Adrenal gland (tissue), 5 donors: ENCODE measurements around the gene KCNRG.

ENCODE experiments used
- CTCF ChIP-seq, 6 experiments: fragments of 450-650 bp in 4 of 6; fragments of 200-600 bp in 2 of 6; sonication (generic) in 1 of 6; IDR thresholded peaks; 1 replicate in 5 of 6; 2 replicates in 1 of 6; pipeline versions ENCODE4 v1.5.1 to v1.8.0; 2016 to 2021; ENCODE audit warnings: antibody characterized with exemption in 6 of 6, mild to moderate bottlenecking in 2 of 6, moderate library complexity in 1 of 6
- POLR2A ChIP-seq, 2 donors: fragments of 450-650 bp; IDR thresholded peaks; one replicate each; pipeline ENCODE4 v1.6.1; 2017; ENCODE audit warnings: antibody characterized with exemption in 2 of 2, mild to moderate bottlenecking in 2 of 2, moderate library complexity in 1 of 2
- donor health status: DM: no; HTN: no; CAD: no.

GRCh38 chr13:50001287-50001686 is 14.0 kb upstream of the KCNRG start:
- TF ChIP-seq POLR2A (IDR thresholded peaks at IDR 0.05) (no peak), CTCF (IDR thresholded peaks at IDR 0.05) (no peak)
